ENCODE data around the gene MRAS. TPM values are rescaled to one million over a fixed set of nuclear protein-coding genes. Genes with fewer than 3 reads are reported as not detected.

The MRAS gene
- total RNA-seq, 1 donor from 2014 or later, result 40.1 TPM

DNA sequence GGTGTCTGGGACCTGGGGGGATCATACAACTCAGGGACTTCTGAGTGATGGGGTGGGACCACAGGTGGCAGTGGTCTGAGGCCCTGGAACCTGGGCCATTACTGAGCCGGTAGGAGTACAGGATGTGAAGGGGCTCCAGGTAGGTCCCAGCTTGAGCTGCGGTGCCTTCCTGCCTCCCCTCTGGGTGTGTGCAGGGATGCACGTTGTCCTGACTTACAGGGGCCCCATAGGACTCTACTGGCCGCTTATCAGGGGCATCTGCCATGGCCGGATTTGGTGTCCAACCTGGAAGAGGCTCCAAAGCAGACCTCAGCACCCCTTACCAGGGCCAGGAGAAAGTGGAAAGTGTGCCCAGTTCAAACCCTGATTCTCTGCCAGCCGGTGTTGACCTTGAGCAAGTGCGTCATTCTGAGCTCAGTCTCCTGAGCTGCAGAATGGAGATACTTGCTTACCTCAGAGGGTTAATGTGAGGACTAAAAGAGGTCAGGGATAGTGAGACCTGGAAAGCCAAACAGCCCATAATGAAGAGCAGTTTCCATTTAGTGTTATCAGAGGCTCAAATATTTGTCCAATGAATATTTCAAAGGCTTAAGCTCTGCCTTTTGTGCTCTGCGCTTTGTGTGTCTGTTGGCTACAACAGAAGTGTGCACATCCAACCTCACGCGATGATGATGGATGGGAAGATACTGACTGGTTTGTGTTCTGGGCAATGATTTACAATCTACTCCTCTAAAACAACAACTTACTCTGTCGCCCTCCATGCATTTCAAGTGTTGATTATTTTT is 50.6 kb downstream of the MRAS start:
- H3K36me3 Mint-ChIP-seq, result peaks cover 12% of the 10 kb centered on the region

GRCh38 chr3:138399766-138400165 is 51.4 kb downstream of the MRAS start:
- H3K4me1 Mint-ChIP-seq, result no peaks in the 10 kb centered on the region
- no peaks in the 10 kb centered on the region for H3K27me3 Mint-ChIP-seq (ENCODE audit: low read depth)
- DNase-seq (ENCODE audit: low spot score in 2 of 2, unreplicated experiment in 2 of 2), result no peak
- peaks cover 17% of the 10 kb centered on the region for H3K36me3 Mint-ChIP-seq
- no peak overlapping the region for H3K27ac Mint-ChIP-seq
- no peak overlapping the region for H3K4me3 Mint-ChIP-seq
- H3K9me3 Mint-ChIP-seq, result no peaks in the 10 kb centered on the region
- no peak for TF ChIP-seq CTCF (IDR thresholded peaks at IDR 0.05; ENCODE audit: unreplicated experiment)

More for the DNA sequence above, 50.6 kb downstream of the MRAS start:
- Mint-ChIP-seq H3K9me3 (no peaks in the 10 kb centered on the region), H3K27ac (no peak overlapping the region), H3K27me3 (ENCODE audit: low read depth) (no peaks in the 10 kb centered on the region), H3K4me3 (no peak overlapping the region), H3K4me1 (no peaks in the 10 kb centered on the region)
- TF ChIP-seq CTCF (IDR thresholded peaks at IDR 0.05; ENCODE audit: unreplicated experiment), result no peak
- DNase-seq (ENCODE audit: low spot score in 2 of 2, unreplicated experiment in 2 of 2), result no peak

DNA sequence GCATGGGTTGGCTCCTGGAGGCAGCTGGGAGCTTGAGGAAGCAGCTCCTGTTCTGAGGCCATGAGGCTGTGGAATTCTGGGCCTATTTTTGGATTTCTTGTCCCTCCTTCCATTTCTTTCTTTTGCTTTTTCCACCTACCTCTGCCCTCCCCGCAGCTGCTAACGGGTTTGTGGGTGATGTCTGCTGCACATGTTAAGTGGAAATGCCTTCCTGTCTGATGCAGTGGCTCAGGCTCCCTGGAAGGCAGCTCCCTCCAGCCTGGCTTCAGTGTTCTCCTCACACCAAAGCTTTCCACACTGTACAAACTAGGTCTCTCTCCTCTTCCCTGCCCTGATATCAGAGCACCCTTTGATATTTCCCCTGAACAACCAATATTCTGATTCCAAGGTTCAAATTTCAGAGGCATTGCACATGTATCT is 52.3 kb downstream of the MRAS start:
- DNase-seq (ENCODE audit: low spot score in 2 of 2, unreplicated experiment in 2 of 2), result no peak
- Mint-ChIP-seq H3K27ac (no peak overlapping the region), H3K27me3 (ENCODE audit: low read depth) (no peaks in the 10 kb centered on the region), H3K9me3 (no peaks in the 10 kb centered on the region), H3K36me3 (peaks cover 21% of the 10 kb centered on the region), H3K4me1 (no peaks in the 10 kb centered on the region), H3K4me3 (no peak overlapping the region)
- TF ChIP-seq CTCF (IDR thresholded peaks at IDR 0.05; ENCODE audit: unreplicated experiment), result no peak

- Mint-ChIP-seq H3K36me3 (peaks cover 21% of the 10 kb centered on the region), H3K27ac (no peak overlapping the region), H3K4me1 (no peaks in the 10 kb centered on the region), H3K9me3 (no peaks in the 10 kb centered on the region), H3K27me3 (ENCODE audit: low read depth) (no peaks in the 10 kb centered on the region), H3K4me3 (no peak overlapping the region)
- no peak for TF ChIP-seq CTCF (IDR thresholded peaks at IDR 0.05; ENCODE audit: unreplicated experiment)
- DNase-seq (ENCODE audit: low spot score in 2 of 2, unreplicated experiment in 2 of 2), result no peak
Observed at GRCh38 chr3:138401834-138402233, 53.5 kb downstream of the MRAS start.

DNA sequence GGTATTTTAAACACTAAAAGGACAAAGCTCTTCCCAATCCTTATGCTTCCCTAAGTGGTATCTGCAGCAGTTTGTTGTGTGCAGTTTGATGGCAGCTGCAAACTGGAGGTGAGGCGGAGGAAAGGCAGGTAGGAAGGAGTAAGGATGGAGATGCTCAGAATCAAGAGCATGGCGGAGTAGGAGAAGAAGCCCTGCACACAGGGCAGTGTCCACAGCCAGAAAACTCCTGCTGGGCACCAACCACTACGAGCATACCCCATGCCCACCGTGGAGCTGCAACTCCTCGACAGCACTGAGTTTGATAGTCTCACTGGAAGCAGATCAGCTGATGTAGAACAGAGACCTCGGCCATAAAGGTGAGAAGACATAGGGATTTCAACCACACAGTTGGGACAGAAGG is 55.7 kb downstream of the MRAS start:
- DNase-seq (ENCODE audit: low spot score in 2 of 2, unreplicated experiment in 2 of 2), result no peak
- no peak overlapping the region for H3K4me3 Mint-ChIP-seq
- H3K36me3 Mint-ChIP-seq, result peaks cover 21% of the 10 kb centered on the region
- H3K27ac Mint-ChIP-seq, result no peak overlapping the region
- peaks cover 4% of the 10 kb centered on the region for H3K27me3 Mint-ChIP-seq (ENCODE audit: low read depth)
- no peak for TF ChIP-seq CTCF (IDR thresholded peaks at IDR 0.05; ENCODE audit: unreplicated experiment)
- H3K4me1 Mint-ChIP-seq, result no peaks in the 10 kb centered on the region
- H3K9me3 Mint-ChIP-seq, result no peaks in the 10 kb centered on the region

Measured in mesothelial cell of epicardium (in vitro differentiated cells).